Measurements from ENCODE around the gene LAIR2.

Gene LAIR2

GRCh38 chr19:54521860-54522513 is 19.4 kb downstream of the LAIR2 start:
- in situ Hi-C loops (cut with MboI; ENCODE audit: low pct_unique_long_range_greater_than_20kb, low sequenced_read_pairs, unreplicated experiment): no loop called here
- no peak for DNase-seq (ENCODE audit: low spot score)
- no peak for TF ChIP-seq CTCF (IDR thresholded peaks at IDR 0.05; ENCODE audit: extremely low read depth, insufficient read depth, missing control alignments)

GRCh38 chr19:54523403-54523802 is 20.8 kb downstream of the LAIR2 start:
- TF ChIP-seq CTCF (IDR thresholded peaks at IDR 0.05; ENCODE audit: extremely low read depth, insufficient read depth, missing control alignments): no peak
- in situ Hi-C loops (cut with MboI; ENCODE audit: low pct_unique_long_range_greater_than_20kb, low sequenced_read_pairs, unreplicated experiment): no loop called here
- DNase-seq (ENCODE audit: low spot score): no peak

- no peak for DNase-seq (ENCODE audit: low spot score)
- in situ Hi-C loops (cut with MboI; ENCODE audit: low pct_unique_long_range_greater_than_20kb, low sequenced_read_pairs, unreplicated experiment): no loop called here
- TF ChIP-seq CTCF (IDR thresholded peaks at IDR 0.05; ENCODE audit: extremely low read depth, insufficient read depth, missing control alignments): no peak
These were observed 23.0 kb downstream of the LAIR2 start for GRCh38 chr19:54525636-54526035.

GRCh38 chr19:54526972-54527371 is 24.3 kb downstream of the LAIR2 start:
- no peak for DNase-seq (ENCODE audit: low spot score)
- in situ Hi-C loops (cut with MboI; ENCODE audit: low pct_unique_long_range_greater_than_20kb, low sequenced_read_pairs, unreplicated experiment): no loop called here
- no peak for TF ChIP-seq CTCF (IDR thresholded peaks at IDR 0.05; ENCODE audit: extremely low read depth, insufficient read depth, missing control alignments)

- DNase-seq (ENCODE audit: low spot score): no peak
- in situ Hi-C loops (cut with MboI; ENCODE audit: low pct_unique_long_range_greater_than_20kb, low sequenced_read_pairs, unreplicated experiment): no loop called here
- no peak for TF ChIP-seq CTCF (IDR thresholded peaks at IDR 0.05; ENCODE audit: extremely low read depth, insufficient read depth, missing control alignments)
These were observed 28.2 kb downstream of the LAIR2 start for GRCh38 chr19:54530866-54531265.

GRCh38 chr19:54532528-54532927 is 29.9 kb downstream of the LAIR2 start:
- in situ Hi-C loops (cut with MboI; ENCODE audit: low pct_unique_long_range_greater_than_20kb, low sequenced_read_pairs, unreplicated experiment): no loop called here
- no peak for TF ChIP-seq CTCF (IDR thresholded peaks at IDR 0.05; ENCODE audit: extremely low read depth, insufficient read depth, missing control alignments)
- peak; percentile 40 for DNase-seq (ENCODE audit: low spot score)

Data from GM13977 (cell line).